NCI-H2029 (cell line): ENCODE results near the gene PCGF3.
A peak's percentile ranks its signal among the peaks of the same experiment; 100 is the strongest.
"Not testable (repeated sequence)": the region's sequence is repeated elsewhere in the genome, so short reads cannot be mapped to it uniquely, and the experiment has no call there.

Source experiments
- DNase-seq: peaks from one replicate; lab custom pipeline; 2025; lab: John Stamatoyannopoulos, UW

The PCGF3 gene

GRCh38 chr4:683247-683897 lies 22.3 kb upstream of the PCGF3 start:
- DNase-seq, result no peak

DNA sequence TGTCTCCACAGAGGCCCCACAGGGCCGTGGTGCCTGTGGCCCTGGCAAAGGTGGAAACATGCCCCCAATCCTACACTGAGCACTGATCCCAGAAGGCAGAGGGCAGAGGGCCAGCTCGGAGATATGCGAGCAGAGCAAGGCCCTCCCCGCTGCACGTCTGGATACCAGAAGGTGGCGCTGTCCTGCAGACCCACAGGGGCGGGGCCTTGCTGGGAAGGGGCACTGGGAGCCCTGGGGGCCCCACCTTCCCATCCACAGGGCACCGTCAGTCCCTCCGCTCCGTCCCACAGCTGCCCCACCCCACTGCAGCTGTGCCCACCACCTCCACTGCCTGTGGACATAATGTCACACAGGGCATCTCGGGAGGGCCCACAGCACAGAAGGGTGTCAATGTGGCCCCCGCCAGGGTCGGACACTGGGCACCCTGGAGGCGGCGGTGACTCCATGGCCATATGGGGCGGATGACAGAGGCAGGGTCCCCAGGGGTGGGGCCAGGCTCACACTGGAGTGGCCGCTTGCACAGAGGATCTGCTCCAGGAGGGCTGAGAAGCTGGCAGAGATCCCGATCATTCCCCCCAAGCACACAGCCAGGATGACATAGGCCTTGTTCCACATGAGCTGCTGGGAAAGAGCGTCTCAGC lies 21.5 kb upstream of the PCGF3 start:
- DNase-seq, result peak; percentile 34

- DNase-seq, result no peak
Measured at GRCh38 chr4:684623-685327, 20.9 kb upstream of the PCGF3 start.

GRCh38 chr4:685679-686412 lies 19.8 kb upstream of the PCGF3 start:
- no peak for DNase-seq

GRCh38 chr4:686413-687040 lies 19.1 kb upstream of the PCGF3 start:
- DNase-seq, result no peak

GRCh38 chr4:687048-687970 lies 18.3 kb upstream of the PCGF3 start:
- no peak for DNase-seq

- no peak for DNase-seq
Measured at GRCh38 chr4:687971-688853, 17.4 kb upstream of the PCGF3 start.

DNA sequence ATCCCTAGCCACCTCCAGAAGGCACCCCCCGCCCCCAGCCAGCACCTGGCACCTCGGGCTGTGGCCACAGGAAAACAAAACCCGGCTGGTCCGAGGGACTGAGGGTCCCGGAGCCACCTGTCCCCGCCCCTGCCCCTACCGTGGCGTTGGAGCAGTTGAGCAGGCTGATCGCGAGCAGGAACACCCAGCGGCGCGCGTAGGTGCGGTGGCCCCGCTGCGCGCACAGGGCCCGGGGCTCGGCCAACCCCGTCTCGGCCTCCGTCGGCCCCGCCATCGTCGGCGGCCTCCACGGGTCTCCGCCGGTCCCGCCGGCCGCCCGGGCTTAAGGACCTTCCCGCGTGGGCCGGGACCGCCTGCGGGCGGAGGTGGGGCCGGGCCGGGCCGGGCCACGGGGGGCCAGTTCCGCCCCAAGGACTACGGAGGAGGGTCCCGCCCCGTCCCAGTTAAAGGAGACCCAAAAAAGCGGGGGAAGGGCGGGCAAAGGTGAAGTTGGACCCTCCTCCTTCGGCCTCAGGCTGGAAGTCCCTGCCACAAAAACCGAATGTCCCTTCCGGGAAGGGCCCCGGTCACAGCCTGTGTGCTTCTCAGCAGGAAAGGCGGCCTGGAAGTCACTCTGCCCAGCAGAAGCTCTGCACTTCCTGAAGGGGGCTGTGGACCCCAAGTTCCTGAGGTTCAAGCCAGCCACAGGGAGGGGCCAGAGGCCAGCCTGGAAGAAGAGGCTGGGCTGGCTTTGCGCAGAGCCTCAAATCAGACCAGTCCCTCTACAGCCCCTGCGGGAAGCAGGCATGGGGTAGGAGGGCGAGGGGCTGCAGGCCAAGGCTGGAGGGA lies 16.6 kb upstream of the PCGF3 start, which contains the start of gene SLC49A3:
Gene SLC49A3 (minus strand): TSS at position 298 of the 828 bp plus-strand sequence. CDS start 24 bp downstream, at position 274.
- DNase-seq, result no peak

GRCh38 chr4:689723-690122 lies 15.9 kb upstream of the PCGF3 start:
- no peak for DNase-seq

GRCh38 chr4:692771-693554 lies 12.7 kb upstream of the PCGF3 start:
- DNase-seq, result no peak

DNA sequence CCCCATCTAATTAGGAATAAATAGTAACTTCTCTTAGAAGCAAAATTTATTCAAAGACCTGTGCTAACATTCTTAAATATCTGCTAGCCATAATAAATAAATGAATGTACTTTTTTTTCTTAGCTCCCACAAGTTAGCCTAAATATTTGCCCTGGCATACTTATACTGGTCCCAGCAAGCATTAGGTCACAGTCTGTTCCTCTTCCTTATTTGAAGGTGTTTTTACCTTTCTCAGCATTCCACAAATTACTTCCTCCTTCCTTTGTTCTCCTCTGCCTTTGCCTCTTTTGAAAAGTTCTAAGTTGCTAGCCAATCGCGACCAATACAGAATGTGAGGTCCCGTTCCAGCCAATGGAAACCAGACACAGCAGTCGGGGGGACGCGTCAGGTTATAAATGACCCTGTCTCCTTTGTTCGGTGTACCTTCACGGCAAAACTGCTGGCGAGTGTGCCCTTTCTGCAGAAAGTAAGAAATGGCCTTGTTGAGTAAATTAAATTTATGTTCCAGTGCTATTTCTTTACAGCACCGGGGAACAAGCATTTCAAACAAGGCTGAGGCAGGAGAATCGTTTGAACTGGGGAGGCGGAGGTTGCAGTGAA lies 11.2 kb upstream of the PCGF3 start:
- not testable (repeated sequence) for DNase-seq

DNA sequence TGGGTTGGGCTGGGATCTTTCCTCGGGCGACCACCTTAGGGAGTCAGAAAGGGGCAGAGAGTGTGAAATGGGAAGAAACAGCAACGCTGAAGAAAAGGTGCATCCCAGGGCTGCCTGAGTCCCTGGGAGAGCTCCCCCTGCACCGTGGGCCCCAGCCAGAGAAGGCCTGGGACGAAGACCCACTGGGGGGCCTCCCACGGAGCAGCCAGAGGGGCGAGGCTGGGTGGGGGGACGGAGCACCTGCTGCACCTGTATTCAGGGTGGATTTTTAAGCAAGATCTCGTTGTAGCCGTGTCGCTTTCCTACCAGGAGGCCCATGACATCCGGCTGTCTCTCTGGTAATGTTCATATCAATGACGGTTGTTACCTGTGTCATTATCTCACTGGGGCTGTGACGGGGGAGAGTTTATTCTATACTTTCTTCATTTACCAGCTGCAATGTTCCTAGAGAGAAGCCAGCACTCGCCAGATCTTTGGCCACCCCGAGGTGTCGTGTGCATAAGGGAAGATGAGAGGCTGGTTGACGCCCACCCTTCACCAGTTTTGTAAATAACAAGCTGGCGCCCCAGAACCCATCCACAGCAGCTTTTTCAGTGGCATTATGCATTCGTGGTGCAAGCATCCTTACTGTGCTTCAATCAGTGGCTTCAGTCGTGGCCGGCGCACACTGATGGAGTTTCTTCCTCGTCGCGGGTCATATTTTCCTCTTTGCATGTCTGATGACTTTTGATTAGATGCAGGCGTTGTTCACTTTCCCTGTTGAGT lies 5.6 kb upstream of the PCGF3 start:
- DNase-seq, result no peak

DNA sequence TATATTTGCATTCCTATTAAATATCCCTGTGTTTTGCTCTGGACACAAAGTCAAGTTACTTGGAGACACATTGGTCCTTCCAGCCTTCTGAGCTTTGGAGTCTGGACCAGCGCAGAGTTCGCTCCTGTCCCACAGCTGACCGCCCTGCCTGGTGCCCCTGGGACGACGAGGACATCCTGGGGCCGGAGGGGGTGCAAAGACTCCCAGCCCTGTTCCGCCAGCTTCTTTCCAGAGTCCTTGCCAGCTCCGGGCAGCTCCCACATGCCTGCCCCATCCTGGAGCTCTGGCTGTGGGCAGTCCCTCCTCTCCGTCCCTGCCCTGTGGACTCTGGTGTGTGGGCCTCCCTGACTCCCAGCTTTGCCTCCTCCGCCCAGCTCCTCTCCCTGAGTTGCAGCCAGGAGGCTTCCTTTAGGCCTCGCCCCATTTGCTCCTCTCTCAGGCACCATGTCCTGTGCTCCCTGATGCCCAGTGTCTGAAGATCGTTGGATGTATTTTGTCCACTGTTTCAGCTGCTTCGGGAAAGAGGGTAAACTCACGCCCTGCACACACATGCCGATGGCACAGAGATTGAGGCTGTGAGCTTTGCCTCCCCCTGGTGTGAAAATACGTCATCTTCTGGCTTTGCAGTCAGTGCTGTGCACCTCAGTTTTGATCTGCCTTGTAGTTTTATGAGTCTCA lies 4.9 kb upstream of the PCGF3 start:
- DNase-seq, result no peak

- DNase-seq, result no peak
Measured at GRCh38 chr4:702618-703048, 3.0 kb upstream of the PCGF3 start.

GRCh38 chr4:703336-704197 lies 2.1 kb upstream of the PCGF3 start:
- no peak for DNase-seq
